Thoracic aorta (tissue), 2 donors: ENCODE data around the gene CTXN2. TPM values are rescaled to one million over a fixed set of nuclear protein-coding genes. Genes with fewer than 3 reads are reported as not detected.
A peak's percentile ranks its signal among the peaks of the same experiment; 100 is the strongest.

Source experiments
- ATAC-seq: fragments of 150-250 bp; one replicate; pipeline ENCODE4 v1.8.0; 2017; ENCODE audit warnings: low read depth; ENCODE audit not compliant: insufficient number of reproducible peaks, low FRiP score
- DNase-seq: peaks from one replicate; pipeline ENCODE4 v3.0.0-alpha.2; 2020; ENCODE audit warnings: low spot score
- H3K27ac ChIP-seq, 2 donors: fragments of 200-600 bp; sonication (generic); 1 replicate in 1 of 2; 2 replicates in 1 of 2; pipeline ENCODE4 v1.5.1; 2016; ENCODE audit warnings: mild to moderate bottlenecking in 2 of 2, moderate library complexity in 2 of 2
- H3K27me3 ChIP-seq: fragments of 200-600 bp; sonication (generic); replicated peaks from 2 replicates; pipeline ENCODE4 v1.6.0; 2016; ENCODE audit warnings: mild to moderate bottlenecking; ENCODE audit not compliant: insufficient read depth
- H3K36me3 ChIP-seq: fragments of 200-600 bp; sonication (generic); one replicate; pipeline ENCODE4 v1.5.1; 2016
- H3K4me1 ChIP-seq, 2 donors: fragments of 200-600 bp; sonication (generic); 1 replicate in 1 of 2; 2 replicates in 1 of 2; pipeline versions ENCODE4 v1.5.1 to v1.6.0; 2016; ENCODE audit warnings: low read depth in 2 of 2, mild to moderate bottlenecking in 1 of 2; ENCODE audit not compliant: control insufficient read depth in 1 of 2
- H3K4me3 ChIP-seq: fragments of 200-600 bp; sonication (generic); 2 replicates; pipeline ENCODE4 v1.5.1; 2016; ENCODE audit warnings: mild to moderate bottlenecking
- H3K9me3 ChIP-seq: fragments of 200-600 bp; sonication (generic); 2 replicates; pipeline ENCODE4 v1.5.1; 2016
- total RNA-seq, 2 donors: library from RNA; depleted of rRNA; stranded (reverse); fragments of >200 nt; gene quantifications; one replicate each; pipeline versions ENCODE4 v1.1.0 to v1.2.3, GENCODE V29; 2016
- TF ChIP-seq, protein P1 (sequence below): fragments of 200-600 bp; sonication (generic); IDR thresholded peaks from one replicate; pipeline ENCODE4 v1.5.1; 2019; ENCODE audit warnings: antibody characterized with exemption

The CTXN2 gene
- total RNA-seq, 2 donors from 2014 or later: not detected

DNA sequence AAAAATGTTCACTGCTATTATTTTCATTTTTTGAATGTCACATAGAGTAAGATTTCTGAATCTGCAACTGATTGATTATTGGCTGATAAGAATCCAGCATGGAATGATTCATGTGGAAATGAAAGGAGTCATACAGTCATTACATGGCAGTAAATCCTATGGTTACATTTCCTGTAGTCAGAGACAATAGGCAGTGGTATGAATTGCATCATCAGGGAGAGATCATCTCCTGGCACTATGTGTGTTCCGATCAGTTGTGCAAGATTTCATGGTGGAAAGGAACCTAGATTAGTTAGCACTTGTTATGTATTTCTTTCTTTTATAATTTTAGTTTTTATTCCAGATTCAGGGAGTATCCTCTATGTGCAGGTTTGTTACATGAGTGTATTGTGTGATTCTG is 53.5 kb downstream of the CTXN2 start:
- H3K4me1 ChIP-seq: peaks cover 0 to under 1% of the 10 kb centered on the region in 2 donors
- ATAC-seq (no peak), DNase-seq (no peak)
- no peaks in the 10 kb centered on the region for H3K36me3 ChIP-seq
- no peak overlapping the region for H3K4me3 ChIP-seq
- H3K27me3 ChIP-seq: no peaks in the 10 kb centered on the region
- H3K27ac ChIP-seq: no peak overlapping the region
- no peaks in the 10 kb centered on the region for H3K9me3 ChIP-seq
- TF ChIP-seq, protein P1, sequence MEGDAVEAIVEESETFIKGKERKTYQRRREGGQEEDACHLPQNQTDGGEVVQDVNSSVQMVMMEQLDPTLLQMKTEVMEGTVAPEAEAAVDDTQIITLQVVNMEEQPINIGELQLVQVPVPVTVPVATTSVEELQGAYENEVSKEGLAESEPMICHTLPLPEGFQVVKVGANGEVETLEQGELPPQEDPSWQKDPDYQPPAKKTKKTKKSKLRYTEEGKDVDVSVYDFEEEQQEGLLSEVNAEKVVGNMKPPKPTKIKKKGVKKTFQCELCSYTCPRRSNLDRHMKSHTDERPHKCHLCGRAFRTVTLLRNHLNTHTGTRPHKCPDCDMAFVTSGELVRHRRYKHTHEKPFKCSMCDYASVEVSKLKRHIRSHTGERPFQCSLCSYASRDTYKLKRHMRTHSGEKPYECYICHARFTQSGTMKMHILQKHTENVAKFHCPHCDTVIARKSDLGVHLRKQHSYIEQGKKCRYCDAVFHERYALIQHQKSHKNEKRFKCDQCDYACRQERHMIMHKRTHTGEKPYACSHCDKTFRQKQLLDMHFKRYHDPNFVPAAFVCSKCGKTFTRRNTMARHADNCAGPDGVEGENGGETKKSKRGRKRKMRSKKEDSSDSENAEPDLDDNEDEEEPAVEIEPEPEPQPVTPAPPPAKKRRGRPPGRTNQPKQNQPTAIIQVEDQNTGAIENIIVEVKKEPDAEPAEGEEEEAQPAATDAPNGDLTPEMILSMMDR: no peak

DNA sequence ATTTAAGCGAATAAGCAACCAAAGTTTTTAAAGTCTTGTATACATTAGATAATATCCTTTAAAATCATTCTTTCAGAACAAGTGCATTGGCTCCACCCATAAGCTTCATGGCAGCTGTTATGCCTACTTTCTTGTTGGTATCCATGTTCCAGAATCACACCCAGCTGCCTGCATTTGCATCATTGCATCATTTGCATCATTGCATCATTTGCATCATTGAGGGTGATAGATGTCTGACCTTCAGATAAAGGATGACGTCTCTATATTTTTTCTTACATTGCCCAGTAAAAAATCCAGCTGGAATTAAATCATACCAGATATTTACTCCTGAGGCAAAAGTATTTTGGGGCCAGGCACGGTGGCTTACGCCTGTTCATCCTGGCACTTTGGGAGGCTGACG is 56.9 kb downstream of the CTXN2 start:
- Histone ChIP-seq H3K27me3 (no peaks in the 10 kb centered on the region), H3K4me1 (peaks cover 4 to 12% of the 10 kb centered on the region in 2 donors), H3K9me3 (no peaks in the 10 kb centered on the region), H3K4me3 (no peak overlapping the region), H3K36me3 (no peaks in the 10 kb centered on the region), H3K27ac (no peak overlapping the region)
- no peak for DNase-seq
- ATAC-seq: no peak
- TF ChIP-seq, protein P1: no peak

DNA sequence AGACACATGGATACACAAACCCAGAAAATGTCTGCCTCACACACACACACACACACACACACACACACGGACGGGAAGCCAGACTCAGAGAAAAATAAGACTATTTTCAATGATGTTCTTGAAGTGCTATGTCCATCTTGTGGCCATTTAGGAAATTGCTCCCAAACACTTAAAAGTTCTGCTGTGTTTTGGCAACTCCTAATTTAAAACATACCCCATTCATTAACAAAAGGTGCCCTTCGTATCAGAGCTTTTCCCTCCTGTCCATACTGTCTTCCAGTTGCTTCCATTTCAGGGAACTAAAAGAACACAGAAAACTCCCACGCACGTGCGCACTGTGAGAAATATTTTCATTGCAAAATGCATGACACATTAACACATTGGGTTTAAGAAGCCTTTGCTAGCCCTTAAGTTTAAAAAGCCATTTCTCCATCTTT is 59.2 kb downstream of the CTXN2 start:
- H3K4me3 ChIP-seq: no peak overlapping the region
- H3K27me3 ChIP-seq: no peaks in the 10 kb centered on the region
- H3K36me3 ChIP-seq: no peaks in the 10 kb centered on the region
- H3K4me1 ChIP-seq: peaks cover 4 to 16% of the 10 kb centered on the region in 2 donors
- no peaks in the 10 kb centered on the region for H3K9me3 ChIP-seq
- DNase-seq (no peak), ATAC-seq (peak; percentile 44)
- no peak overlapping the region for H3K27ac ChIP-seq
- TF ChIP-seq, protein P1: peak; percentile 79

DNA sequence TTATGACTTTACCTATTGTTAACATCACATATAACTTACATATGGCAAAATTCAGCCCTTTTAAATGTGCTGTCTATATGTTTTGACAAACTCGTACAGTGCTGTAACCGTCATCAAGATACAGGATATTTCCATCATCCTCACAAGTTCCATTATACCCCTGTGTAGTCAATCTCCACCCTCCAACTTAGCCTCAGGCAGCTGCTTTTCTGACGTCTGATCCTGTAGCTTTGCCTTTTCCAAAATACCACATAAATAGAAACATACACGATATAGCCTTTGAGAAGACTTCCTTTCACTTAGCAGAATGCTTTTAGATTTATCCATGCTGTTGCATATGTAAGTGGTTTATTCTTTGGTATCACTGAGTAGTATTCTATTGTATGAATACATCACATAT is 61.7 kb downstream of the CTXN2 start:
- Histone ChIP-seq H3K9me3 (no peaks in the 10 kb centered on the region), H3K27me3 (no peaks in the 10 kb centered on the region), H3K4me1 (peaks cover 4 to 18% of the 10 kb centered on the region in 2 donors), H3K4me3 (no peak overlapping the region), H3K36me3 (no peaks in the 10 kb centered on the region), H3K27ac (no peak overlapping the region)
- ATAC-seq (no peak), DNase-seq (no peak)
- TF ChIP-seq, protein P1: no peak

Other genes starting within 250 kb of the CTXN2 start
- gene SLC24A5, start 70.7 kb upstream of the CTXN2 start, total RNA-seq: not detected
- 100 to 1,000 TPM in 1 of 2 donors, 10 to 100 TPM in 1; 63.5 to 168 TPM for gene MYEF2, start 13.4 kb upstream of the CTXN2 start, total RNA-seq
- gene SLC12A1, start 14.6 kb downstream of the CTXN2 start, total RNA-seq: under 1 TPM; 0.68 to 0.85 TPM
- 100 to 1,000 TPM in 1 of 2 donors, 10 to 100 TPM in 1; 50.7 to 106 TPM for gene DUT, start 139.8 kb downstream of the CTXN2 start, total RNA-seq